SK-N-SH (cell line): ENCODE data around the gene AGMO. TPM values are rescaled to one million over a fixed set of nuclear protein-coding genes. Genes with fewer than 3 reads are reported as not detected.

ENCODE experiments used
- CTCF ChIA-PET: fragments of 300-600, 350-600 bp; formaldehyde crosslinking; extraction: SDS; loops from one replicate; lab custom pipeline; 2021; lab: Yijun Ruan, JAX
- POLR2A ChIA-PET: fragments of 350-600 bp; sonication (Branson Sonifier 250); formaldehyde crosslinking; extraction: SDS; loops from one replicate; lab custom pipeline; 2020; ENCODE audit warnings: antibody characterized with exemption, inconsistent platforms; lab: Yijun Ruan, JAX
- DNase-seq: peaks from one replicate; pipeline ENCODE4 v3.0.0; 2012
- H2AFZ ChIP-seq: fragments of 200-600 bp; sonication (generic); 2 replicates; pipeline ENCODE4 v1.8.1; 2016; ENCODE audit warnings: antibody characterized with exemption, mild to moderate bottlenecking, low read depth
- H3F3A ChIP-seq: fragments of 200-600 bp; sonication (generic); replicated peaks from 2 replicates; pipeline ENCODE3; 2016; ENCODE audit warnings: antibody characterized with exemption, mild to moderate bottlenecking; ENCODE audit not compliant: insufficient read depth
- H3K27ac ChIP-seq, 2 experiments: fragments of 200-500 bp in 1 of 2; fragments of 200-600 bp in 1 of 2; sonication (Bioruptor generic) in 1 of 2; sonication (generic), shearing (Covaris generic) in 1 of 2; 2 replicates each; pipeline versions ENCODE4 v1.5.1 to v1.6.1; 2014 to 2016; ENCODE audit warnings: low read depth in 2 of 2, inconsistent platforms in 1 of 2, low read length in 1 of 2, mild to moderate bottlenecking in 1 of 2, mixed read lengths in 1 of 2
- H3K27me3 ChIP-seq: fragments of 200-600 bp; sonication (generic), shearing (Covaris generic); 2 replicates; pipeline ENCODE4 v1.6.1; 2016; ENCODE audit warnings: mixed run types; ENCODE audit not compliant: insufficient read depth
- H3K36me3 ChIP-seq, 2 experiments: fragments of 200-500 bp in 1 of 2; fragments of 200-600 bp in 1 of 2; sonication (Bioruptor generic) in 1 of 2; sonication (generic) in 1 of 2; replicated peaks in 1 of 2; 2 replicates each; pipeline versions ENCODE3 to v1.5.1; 2014 to 2016; ENCODE audit warnings: low read length in 1 of 2, mild to moderate bottlenecking in 1 of 2; ENCODE audit not compliant: insufficient read depth in 2 of 2, control insufficient read depth in 1 of 2
- H3K4me1 ChIP-seq, 2 experiments: fragments of 200-500 bp in 1 of 2; fragments of 200-600 bp in 1 of 2; sonication (Bioruptor generic) in 1 of 2; sonication (generic), shearing (Covaris generic) in 1 of 2; 2 replicates each; pipeline versions ENCODE4 v1.5.1 to v1.6.1; 2014 to 2016; ENCODE audit warnings: low read depth in 1 of 2, low read length in 1 of 2, mixed run types in 1 of 2; ENCODE audit not compliant: insufficient read depth in 2 of 2, control insufficient read depth in 1 of 2
- H3K4me2 ChIP-seq: fragments of 200-600 bp; sonication (generic), shearing (Covaris generic); 2 replicates; pipeline ENCODE4 v1.6.1; 2017; ENCODE audit warnings: mixed run types
- H3K4me3 ChIP-seq, 2 experiments: fragments of 200-500 bp in 1 of 2; fragments of 200-600 bp in 1 of 2; sonication (Bioruptor generic) in 1 of 2; sonication (generic), shearing (Covaris generic) in 1 of 2; 2 replicates each; pipeline versions ENCODE4 v1.5.1 to v1.8.1; 2014 to 2016; ENCODE audit warnings: low read depth in 2 of 2, inconsistent platforms in 1 of 2, low read length in 1 of 2, mild to moderate bottlenecking in 1 of 2, mixed read lengths in 1 of 2, moderate library complexity in 1 of 2
- H3K79me2 ChIP-seq: fragments of 200-600 bp; sonication (generic); 2 replicates; pipeline ENCODE4 v1.8.1; 2017; ENCODE audit warnings: mild to moderate bottlenecking; ENCODE audit not compliant: insufficient read depth
- H3K9ac ChIP-seq: fragments of 200-600 bp; sonication (generic); 2 replicates; pipeline ENCODE4 v1.6.1; 2017; ENCODE audit warnings: mixed run types
- H3K9me2 ChIP-seq: fragments of 200-600 bp; sonication (generic); 2 replicates; pipeline ENCODE4 v1.6.1; 2017; ENCODE audit warnings: mixed run types
- H3K9me3 ChIP-seq: fragments of 200-600 bp; sonication (generic); 2 replicates; pipeline ENCODE4 v1.6.1; 2017; ENCODE audit warnings: mixed run types, mild to moderate bottlenecking, moderate library complexity
- H4K20me1 ChIP-seq: fragments of 200-600 bp; sonication (generic); 2 replicates; pipeline ENCODE4 v1.6.1; 2017; ENCODE audit warnings: mild to moderate bottlenecking, mixed run types; ENCODE audit not compliant: insufficient read depth
- ELF1 ChIP-seq: IDR thresholded peaks from 2 replicates; pipeline ENCODE4 v1.4.0; 2012
- EP300 ChIP-seq, 2 experiments: IDR thresholded peaks; 2 replicates each; pipeline versions ENCODE4 v1.4.0 to v1.6.1; 2012; ENCODE audit warnings: borderline replicate concordance in 1 of 2, low read depth in 1 of 2, low read length in 1 of 2
- FOSL2 ChIP-seq: IDR thresholded peaks from 2 replicates; pipeline ENCODE4 v1.4.0; 2012; ENCODE audit warnings: low read depth, mild to moderate bottlenecking, moderate library complexity, borderline replicate concordance
- FOXJ3 ChIP-seq: sonication (generic); formaldehyde crosslinking; IDR thresholded peaks from 2 replicates; pipeline ENCODE4 v1.5.1; 2020; ENCODE audit warnings: mild to moderate bottlenecking, missing genetic modification reagents
- FOXM1 ChIP-seq: IDR thresholded peaks from 2 replicates; pipeline ENCODE4 v1.4.0; 2012; ENCODE audit warnings: low read depth, mild to moderate bottlenecking
- GABPA ChIP-seq: IDR thresholded peaks from 2 replicates; pipeline ENCODE4 v1.4.0; 2012; ENCODE audit warnings: low read depth, mild to moderate bottlenecking
- JUND ChIP-seq: IDR thresholded peaks from 2 replicates; pipeline ENCODE4 v1.4.0; 2012
- MEF2A ChIP-seq: IDR thresholded peaks from 2 replicates; pipeline ENCODE4 v1.4.0; 2012; ENCODE audit warnings: low read depth, borderline replicate concordance
- NFIC ChIP-seq: IDR thresholded peaks from 2 replicates; pipeline ENCODE4 v1.4.0; 2012; ENCODE audit warnings: borderline replicate concordance
- PBX3 ChIP-seq: IDR thresholded peaks from 2 replicates; pipeline ENCODE4; 2012
- POLR2AphosphoS5 ChIP-seq: IDR thresholded peaks from 2 replicates; pipeline ENCODE4 v1.6.1; 2012; ENCODE audit warnings: low read depth, low read length
- TCF12 ChIP-seq: IDR thresholded peaks from 2 replicates; pipeline ENCODE4 v1.4.0; 2012
- USF1 ChIP-seq: IDR thresholded peaks from 2 replicates; pipeline ENCODE4 v1.4.0; 2012; ENCODE audit warnings: low read depth, borderline replicate concordance
- WGBS: methylation state at CpG from one replicate; pipeline ENCODE4 v1.1.6; 2017; ENCODE audit warnings: low lambda C conversion rate; 5-methylcytosine and 5-hydroxymethylcytosine counted together
- polyA plus RNA-seq, 3 experiments: library from polyadenylated mRNA; depleted of rRNA; stranded (reverse); fragments of >200 nt; gene quantifications; 2 replicates each; pipeline ENCODE4 v1.2.3, GENCODE V29; 2012

AGMO gene
- polyA plus RNA-seq, 1 of the 3 experiments (the other 2 are of a cell fraction): 0.05 TPM

- peaks cover 0 to 4% of the 10 kb centered on the region in 2 experiments; a peak in 1 of 4 replicates for H3K4me1 ChIP-seq
- H3F3A ChIP-seq: peaks cover 17% of the 10 kb centered on the region
- no peaks in the 10 kb centered on the region for H4K20me1 ChIP-seq
- H3K79me2 ChIP-seq: no peaks in the 10 kb centered on the region
- no peaks in the 10 kb centered on the region for H3K9me2 ChIP-seq
- H3K9ac ChIP-seq: no peak overlapping the region
- ChIA-PET CTCF (no interaction called here), POLR2A (no interaction called here)
- H3K27ac ChIP-seq: peak overlapping the region in 1 of 2 experiments; percentile 70; a peak in 2 of 4 replicates
- no peaks in the 10 kb centered on the region for H3K36me3 ChIP-seq
- TF ChIP-seq EP300 (IDR thresholded peaks at IDR 0.05; ENCODE audit: borderline replicate concordance in 1 of 2, low read depth in 1 of 2, low read length in 1 of 2): peak in 1 of 2 experiments; percentile 55; a peak in 1 of 4 replicates
- no peak for TF ChIP-seq POLR2AphosphoS5
- TF ChIP-seq NFIC: no peak
- peak; percentile 77 for TF ChIP-seq FOSL2
- peak; percentile 57; the same call in 1 of the 2 replicates for TF ChIP-seq TCF12
- peak; percentile 79 for TF ChIP-seq JUND
- 0 out of 2 replicates have a peak, but pooled peaks have one; percentile 27 for TF ChIP-seq MEF2A
- peak; percentile 59 for TF ChIP-seq PBX3
- H3K4me3 ChIP-seq: no peak overlapping the region
- WGBS: 71% methylated on average over 1 of the region's 1 CpG
- H3K9me3 ChIP-seq: no peaks in the 10 kb centered on the region
- peak overlapping the region; percentile 32; the same call in 1 of the 2 replicates for H2AFZ ChIP-seq
- H3K27me3 ChIP-seq: no peaks in the 10 kb centered on the region
- H3K4me2 ChIP-seq: no peak overlapping the region
- DNase-seq: no peak
Observed at GRCh38 chr7:15178065-15178464, 383.8 kb downstream of the AGMO start.

- TF ChIP-seq GABPA: no peak
- no peak for TF ChIP-seq NFIC
- TF ChIP-seq FOXM1: no peak
- TF ChIP-seq FOXJ3: no peak
- TF ChIP-seq USF1: no peak
- no peak for TF ChIP-seq ELF1
- POLR2A ChIA-PET: no interaction called here
Observed at GRCh38 chr7:15176089-15176488, 385.7 kb downstream of the AGMO start.

More at GRCh38 chr7:15176089-15176488, 385.7 kb downstream of the AGMO start:
- WGBS: 84% methylated on average over 4 of the region's 4 CpGs
- peaks cover 0 to 4% of the 10 kb centered on the region in 2 experiments; a peak in 1 of 4 replicates for H3K4me1 ChIP-seq
- H3K4me3 ChIP-seq: no peak overlapping the region
- H4K20me1 ChIP-seq: no peaks in the 10 kb centered on the region
- H3K9me3 ChIP-seq: no peaks in the 10 kb centered on the region
- H3K9me2 ChIP-seq: no peaks in the 10 kb centered on the region
- H3K27ac ChIP-seq: no peak overlapping the region
- no peaks in the 10 kb centered on the region for H3K27me3 ChIP-seq
- CTCF ChIA-PET: no interaction called here
- H3K4me2 ChIP-seq: no peak overlapping the region
- peak overlapping the region; percentile 7; the same call in 1 of the 2 replicates for H2AFZ ChIP-seq
- peaks cover 17% of the 10 kb centered on the region for H3F3A ChIP-seq
- no peak overlapping the region for H3K9ac ChIP-seq
- H3K79me2 ChIP-seq: no peaks in the 10 kb centered on the region
- no peak for DNase-seq
- no peaks in the 10 kb centered on the region for H3K36me3 ChIP-seq
